Prostate gland (tissue), 2 donors: ENCODE measurements around the gene MS4A6E.

ENCODE experiments used
- CTCF ChIP-seq, 4 experiments: fragments of 200-600 bp in 2 of 4; fragments of 450-650 bp in 2 of 4; sonication (generic) in 2 of 4; IDR thresholded peaks; 1 replicate in 3 of 4; 2 replicates in 1 of 4; pipeline ENCODE4 v1.5.1; 2016 to 2019; ENCODE audit warnings: antibody characterized with exemption in 4 of 4, mild to moderate bottlenecking in 2 of 4, moderate library complexity in 2 of 4
- POLR2A ChIP-seq: fragments of 450-650 bp; IDR thresholded peaks from one replicate; pipeline ENCODE4 v1.6.1; 2016; ENCODE audit warnings: antibody characterized with exemption, mild to moderate bottlenecking

DNA sequence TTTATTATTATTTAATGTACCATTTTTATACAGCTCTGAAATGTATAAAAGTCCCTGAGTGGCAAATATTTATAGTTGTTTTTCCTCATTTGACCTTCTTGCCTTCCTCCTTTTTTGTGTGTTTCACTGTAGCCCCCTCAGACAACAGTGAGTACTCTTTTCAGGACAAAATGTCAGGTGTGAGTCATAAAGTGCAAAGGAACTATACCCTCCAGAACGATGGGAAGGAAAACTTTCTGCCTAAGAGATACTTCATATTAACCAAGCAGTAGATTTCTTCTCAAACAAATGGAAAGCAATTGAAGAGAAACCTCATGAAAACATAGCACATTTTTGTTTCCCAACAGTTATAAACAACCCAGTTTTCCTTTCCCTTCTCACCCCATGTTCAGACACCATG is 35.2 kb downstream of the MS4A6E start:
- TF ChIP-seq CTCF (IDR thresholded peaks at IDR 0.05), result no peak
- TF ChIP-seq POLR2A, result no peak
